Activated naive CD8-positive, alpha-beta T cell treated with anti-CD3 and anti-CD28 coated beads for 36 hours (primary cell): ENCODE results near the gene CD99L2. TPM values are rescaled to one million over a fixed set of nuclear protein-coding genes. Genes with fewer than 3 reads are reported as not detected.
"Not testable (repeated sequence)": the region's sequence is repeated elsewhere in the genome, so short reads cannot be mapped to it uniquely, and the experiment has no call there.

ENCODE experiments used
- DNase-seq: peaks from one replicate; pipeline ENCODE4 v3.0.0; 2021
- H3K27ac Mint-ChIP-seq: one replicate; pipeline ENCODE4 v1.8.0; 2022; ENCODE audit warnings: mild to moderate bottlenecking, moderate library complexity, mixed read lengths
- H3K27me3 Mint-ChIP-seq: one replicate; pipeline ENCODE4 v1.8.0; 2022; ENCODE audit warnings: mild to moderate bottlenecking, mixed read lengths
- H3K36me3 Mint-ChIP-seq: one replicate; pipeline ENCODE4 v1.8.0; 2021; ENCODE audit warnings: mild to moderate bottlenecking, mixed read lengths
- H3K4me1 Mint-ChIP-seq: one replicate; pipeline ENCODE4 v1.8.0; 2021; ENCODE audit warnings: mixed read lengths
- H3K4me3 Mint-ChIP-seq: one replicate; pipeline ENCODE4 v1.8.0; 2022; ENCODE audit warnings: mild to moderate bottlenecking, moderate library complexity, mixed read lengths
- H3K9me3 Mint-ChIP-seq: one replicate; pipeline ENCODE4 v1.8.0; 2022; ENCODE audit warnings: mixed read lengths
- total RNA-seq, 2 experiments: library from RNA; stranded (reverse); gene quantifications; one replicate each; pipeline ENCODE4 v1.2.3, GENCODE V29; 2021

The CD99L2 gene
- total RNA-seq, 2 experiments from 2014 or later: 8.0 to 9.1 TPM

GRCh38 chrX:150875621-150876020 lies 22.8 kb downstream of the CD99L2 start:
- Mint-ChIP-seq H3K4me1 (peaks cover 43% of the 10 kb centered on the region), H3K36me3 (peaks cover 45% of the 10 kb centered on the region), H3K9me3 (peaks cover 16% of the 10 kb centered on the region), H3K27ac (peak overlapping the region; percentile 34)
- not testable (repeated sequence) for H3K4me3 Mint-ChIP-seq, DNase-seq, H3K27me3 Mint-ChIP-seq

- H3K9me3 Mint-ChIP-seq: peaks cover 14% of the 10 kb centered on the region
- peaks cover 42% of the 10 kb centered on the region for H3K36me3 Mint-ChIP-seq
- H3K27me3 Mint-ChIP-seq: no peaks in the 10 kb centered on the region
- no peak overlapping the region for H3K27ac Mint-ChIP-seq
- peaks cover 34% of the 10 kb centered on the region for H3K4me1 Mint-ChIP-seq
- DNase-seq: no peak
- no peak overlapping the region for H3K4me3 Mint-ChIP-seq
These were observed 24.0 kb downstream of the CD99L2 start for GRCh38 chrX:150874448-150874847.

- H3K4me1 Mint-ChIP-seq: peaks cover 27% of the 10 kb centered on the region
- peaks cover 12% of the 10 kb centered on the region for H3K9me3 Mint-ChIP-seq
- peak; percentile 6 for DNase-seq
- H3K27me3 Mint-ChIP-seq: no peaks in the 10 kb centered on the region
- peaks cover 37% of the 10 kb centered on the region for H3K36me3 Mint-ChIP-seq
- no peak overlapping the region for H3K4me3 Mint-ChIP-seq
- peak overlapping the region; percentile 32 for H3K27ac Mint-ChIP-seq
These were observed 24.9 kb downstream of the CD99L2 start for GRCh38 chrX:150873616-150874015.

DNA sequence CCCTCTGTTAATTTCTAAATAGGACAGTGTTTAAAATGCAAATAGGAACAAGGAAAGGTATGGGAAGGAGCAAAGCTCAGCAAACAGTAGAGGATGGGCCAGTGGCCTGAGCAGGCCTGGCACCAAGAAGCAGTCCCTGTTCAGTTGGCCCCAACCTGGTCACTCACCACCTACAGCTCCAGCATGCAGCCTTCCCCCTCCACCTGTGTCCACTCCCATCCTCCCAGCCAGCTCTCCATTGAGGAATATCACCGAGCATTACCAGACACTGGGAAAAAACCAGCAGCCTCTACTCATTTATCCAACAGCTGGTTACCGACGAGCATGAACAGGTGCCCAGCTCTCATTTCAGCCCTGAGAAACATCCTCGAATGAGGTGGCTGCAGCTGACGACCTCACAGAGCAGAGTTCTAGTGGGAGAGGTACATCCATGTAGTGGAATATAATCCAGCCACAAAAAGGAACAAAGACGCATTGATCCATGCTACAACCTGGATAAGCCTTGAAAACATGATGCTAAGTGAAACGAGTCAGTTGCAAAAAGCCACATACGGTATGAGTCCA lies 25.6 kb downstream of the CD99L2 start:
- H3K4me3 Mint-ChIP-seq: no peak overlapping the region
- DNase-seq: no peak
- no peaks in the 10 kb centered on the region for H3K27me3 Mint-ChIP-seq
- peaks cover 35% of the 10 kb centered on the region for H3K36me3 Mint-ChIP-seq
- peaks cover 12% of the 10 kb centered on the region for H3K9me3 Mint-ChIP-seq
- peaks cover 29% of the 10 kb centered on the region for H3K4me1 Mint-ChIP-seq
- no peak overlapping the region for H3K27ac Mint-ChIP-seq

- Mint-ChIP-seq H3K4me1 (peaks cover 27% of the 10 kb centered on the region), H3K27ac (no peak overlapping the region), H3K27me3 (no peaks in the 10 kb centered on the region)
These were observed 27.1 kb downstream of the CD99L2 start for GRCh38 chrX:150871341-150871811.

DNA sequence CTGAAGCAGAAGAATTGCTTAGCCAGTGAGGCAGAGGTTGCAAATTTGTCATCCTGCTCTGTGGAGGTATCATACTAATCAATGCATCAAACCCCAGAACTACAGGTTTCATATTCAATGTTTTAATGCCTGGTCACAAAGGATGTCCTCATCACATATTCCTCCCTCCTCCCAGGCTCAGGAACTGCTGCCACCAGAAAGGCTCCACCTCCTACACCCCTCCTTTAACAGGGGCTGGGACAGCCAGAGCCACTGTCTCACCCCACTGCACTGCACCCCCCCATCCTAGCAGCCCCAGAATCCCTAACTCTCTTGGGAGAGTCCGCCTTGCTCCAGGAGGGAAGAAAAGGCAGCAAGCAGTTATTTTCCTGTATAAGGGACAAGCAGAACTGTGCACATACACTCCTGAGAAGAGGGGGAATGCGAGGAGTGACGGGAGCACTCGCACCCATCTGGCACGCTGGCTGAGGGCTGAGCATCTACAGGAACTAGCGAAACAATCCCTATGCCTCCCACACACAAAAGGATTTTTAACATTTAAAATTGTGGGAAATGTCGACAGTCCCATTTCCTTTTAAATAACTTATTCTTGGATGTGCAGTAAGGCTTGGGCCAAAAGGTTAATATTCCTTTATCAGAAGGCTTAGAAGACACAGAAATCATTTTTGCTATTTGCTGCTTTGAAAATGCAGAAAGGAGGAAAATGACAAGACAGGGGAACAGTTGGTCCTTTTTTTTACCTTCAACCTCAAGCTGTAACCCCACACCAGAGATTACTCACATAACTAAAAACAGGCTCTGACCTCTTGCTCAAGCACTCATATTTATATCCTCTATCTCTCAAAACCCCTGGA lies 27.8 kb downstream of the CD99L2 start:
- no peak for DNase-seq
- Mint-ChIP-seq H3K4me1 (peaks cover 27% of the 10 kb centered on the region), H3K27me3 (no peaks in the 10 kb centered on the region), H3K27ac (no peak overlapping the region), H3K4me3 (no peak overlapping the region), H3K9me3 (peaks cover 8% of the 10 kb centered on the region), H3K36me3 (peaks cover 26% of the 10 kb centered on the region)

More at GRCh38 chrX:150871341-150871811, 27.1 kb downstream of the CD99L2 start:
- no peak for DNase-seq
- H3K4me3 Mint-ChIP-seq: no peak overlapping the region
- peaks cover 32% of the 10 kb centered on the region for H3K36me3 Mint-ChIP-seq
- H3K9me3 Mint-ChIP-seq: peaks cover 12% of the 10 kb centered on the region

DNA sequence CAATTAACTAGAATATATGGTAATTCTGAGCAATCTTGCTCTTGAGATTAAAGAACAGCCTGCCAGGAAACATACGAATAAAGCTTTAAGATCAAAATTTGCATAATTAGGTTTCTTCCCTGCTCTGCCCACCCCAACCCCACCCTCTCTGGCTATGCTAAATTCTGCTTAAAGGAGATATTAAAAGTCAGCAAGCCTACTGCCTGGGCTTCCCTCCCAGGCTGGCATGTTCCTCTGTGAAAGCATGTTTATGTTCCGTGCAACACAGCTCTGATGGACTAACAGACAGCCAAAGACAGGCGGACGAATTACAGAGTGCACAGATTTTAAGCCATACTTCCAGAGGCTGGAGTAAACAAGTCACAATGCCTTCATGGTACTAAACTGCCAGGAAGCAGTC lies 28.4 kb downstream of the CD99L2 start:
- Mint-ChIP-seq H3K9me3 (peaks cover 2% of the 10 kb centered on the region), H3K36me3 (peaks cover 24% of the 10 kb centered on the region), H3K4me1 (peaks cover 23% of the 10 kb centered on the region), H3K27ac (no peak overlapping the region), H3K4me3 (no peak overlapping the region), H3K27me3 (no peaks in the 10 kb centered on the region)
- DNase-seq: no peak

DNA sequence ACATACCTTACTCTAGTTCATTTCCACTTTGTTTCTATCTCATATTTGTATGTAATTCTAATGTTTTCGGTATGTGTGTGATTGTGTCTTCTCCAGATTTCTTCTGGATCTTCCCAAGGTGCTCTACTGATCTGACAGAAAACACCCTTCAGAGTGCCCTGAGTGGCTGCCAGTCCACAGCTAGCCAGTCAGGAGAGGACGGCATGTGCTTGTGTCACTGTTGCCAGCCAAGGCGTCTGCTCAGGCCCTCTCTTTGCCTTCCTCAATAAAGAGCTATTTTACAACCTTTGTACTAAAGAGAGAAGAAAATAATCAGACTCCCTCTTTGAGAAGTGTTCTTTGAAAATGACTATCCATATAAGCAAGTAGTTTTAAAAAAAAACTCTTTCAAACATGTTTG lies 29.0 kb downstream of the CD99L2 start:
- Mint-ChIP-seq H3K9me3 (peaks cover 2% of the 10 kb centered on the region), H3K4me3 (no peak overlapping the region), H3K4me1 (peaks cover 18% of the 10 kb centered on the region), H3K36me3 (peaks cover 20% of the 10 kb centered on the region), H3K27me3 (no peaks in the 10 kb centered on the region), H3K27ac (no peak overlapping the region)
- DNase-seq: no peak

- Mint-ChIP-seq H3K4me3 (no peak overlapping the region), H3K9me3 (peaks cover 2% of the 10 kb centered on the region), H3K27me3 (no peaks in the 10 kb centered on the region), H3K4me1 (peaks cover 12% of the 10 kb centered on the region), H3K36me3 (peaks cover 15% of the 10 kb centered on the region), H3K27ac (no peak overlapping the region)
- DNase-seq: no peak
These were observed 29.8 kb downstream of the CD99L2 start for GRCh38 chrX:150868625-150869024.

DNA sequence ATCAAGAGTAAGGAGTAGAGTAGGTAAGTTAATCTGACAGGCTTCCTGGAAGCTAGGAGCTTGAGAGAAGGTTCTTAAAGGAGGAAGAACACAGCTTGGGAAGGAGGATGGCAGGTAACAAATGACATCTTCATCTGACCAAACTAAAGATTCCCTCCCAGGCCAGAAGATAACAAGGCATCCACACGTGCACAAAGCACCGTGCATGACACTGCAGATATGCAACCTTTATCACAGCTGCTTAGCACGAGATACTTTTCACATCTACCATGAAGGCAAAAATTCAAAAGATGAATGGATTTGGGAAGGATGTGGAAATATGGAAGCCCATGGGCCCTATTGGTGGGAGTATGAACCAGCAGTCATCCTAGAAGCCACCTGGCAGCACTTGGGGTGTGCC lies 34.3 kb downstream of the CD99L2 start:
- H3K36me3 Mint-ChIP-seq: peaks cover 17% of the 10 kb centered on the region
- H3K9me3 Mint-ChIP-seq: no peaks in the 10 kb centered on the region
- H3K4me3 Mint-ChIP-seq: no peak overlapping the region
- H3K27ac Mint-ChIP-seq: no peak overlapping the region
- no peak for DNase-seq
- peaks cover 4% of the 10 kb centered on the region for H3K4me1 Mint-ChIP-seq
- no peaks in the 10 kb centered on the region for H3K27me3 Mint-ChIP-seq

- Mint-ChIP-seq H3K4me1 (no peaks in the 10 kb centered on the region), H3K4me3 (no peak overlapping the region), H3K9me3 (peaks cover 5% of the 10 kb centered on the region), H3K36me3 (peaks cover 17% of the 10 kb centered on the region), H3K27ac (no peak overlapping the region), H3K27me3 (no peaks in the 10 kb centered on the region)
- DNase-seq: no peak
These were observed 35.3 kb downstream of the CD99L2 start for GRCh38 chrX:150863191-150863590.

- H3K4me1 Mint-ChIP-seq: peaks cover 3% of the 10 kb centered on the region
- no peak overlapping the region for H3K4me3 Mint-ChIP-seq
- no peaks in the 10 kb centered on the region for H3K27me3 Mint-ChIP-seq
- H3K27ac Mint-ChIP-seq: no peak overlapping the region
- peaks cover 35% of the 10 kb centered on the region for H3K36me3 Mint-ChIP-seq
- H3K9me3 Mint-ChIP-seq: peaks cover 21% of the 10 kb centered on the region
- no peak for DNase-seq
These were observed 41.0 kb downstream of the CD99L2 start for GRCh38 chrX:150857453-150857852.

DNA sequence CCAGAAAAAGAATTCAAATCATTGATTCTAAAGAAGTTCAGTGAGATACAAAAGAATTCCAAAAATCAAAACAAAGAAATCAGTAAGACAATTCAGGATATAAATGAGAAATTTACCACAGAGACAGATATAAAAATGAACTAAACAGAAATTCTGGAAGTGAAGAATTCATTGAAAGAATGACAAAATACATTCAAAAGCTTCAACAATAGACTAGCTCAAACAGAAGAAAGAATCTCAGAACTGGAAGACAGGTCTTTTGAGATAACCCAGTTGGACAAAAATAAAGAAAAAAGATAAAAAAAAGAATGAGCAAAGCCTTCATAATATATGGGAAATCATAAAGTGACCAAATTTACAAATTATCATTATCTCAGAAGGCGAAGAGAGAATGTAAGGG lies 41.7 kb downstream of the CD99L2 start:
- H3K27me3 Mint-ChIP-seq: no peaks in the 10 kb centered on the region
- peaks cover 37% of the 10 kb centered on the region for H3K36me3 Mint-ChIP-seq
- no peak overlapping the region for H3K4me3 Mint-ChIP-seq
- H3K27ac Mint-ChIP-seq: no peak overlapping the region
- peaks cover 3% of the 10 kb centered on the region for H3K4me1 Mint-ChIP-seq
- H3K9me3 Mint-ChIP-seq: peaks cover 21% of the 10 kb centered on the region
- no peak for DNase-seq

GRCh38 chrX:150856101-150856500 lies 42.4 kb downstream of the CD99L2 start:
- H3K36me3 Mint-ChIP-seq: peaks cover 35% of the 10 kb centered on the region
- peaks cover 21% of the 10 kb centered on the region for H3K9me3 Mint-ChIP-seq
- no peak overlapping the region for H3K27ac Mint-ChIP-seq
- H3K4me3 Mint-ChIP-seq: no peak overlapping the region
- H3K4me1 Mint-ChIP-seq: peaks cover 3% of the 10 kb centered on the region
- no peaks in the 10 kb centered on the region for H3K27me3 Mint-ChIP-seq
- DNase-seq: no peak

GRCh38 chrX:150854856-150855255 lies 43.6 kb downstream of the CD99L2 start:
- no peak for DNase-seq

More at GRCh38 chrX:150854856-150855255, 43.6 kb downstream of the CD99L2 start:
- Mint-ChIP-seq H3K4me3 (no peak overlapping the region), H3K9me3 (peaks cover 21% of the 10 kb centered on the region), H3K27me3 (no peaks in the 10 kb centered on the region), H3K4me1 (peaks cover 3% of the 10 kb centered on the region), H3K36me3 (peaks cover 32% of the 10 kb centered on the region), H3K27ac (no peak overlapping the region)
